HepG2 (cell line): ENCODE results near the gene RPL34. TPM values are rescaled to one million over a fixed set of nuclear protein-coding genes. Genes with fewer than 3 reads are reported as not detected.
A peak's percentile ranks its signal among the peaks of the same experiment; 100 is the strongest.

Source experiments
- FOSL1 ChIP-seq: sonication (generic); formaldehyde crosslinking; IDR thresholded peaks from 2 replicates; pipeline ENCODE4 v1.9.0; 2021; ENCODE audit warnings: missing genetic modification reagents, borderline replicate concordance
- FOXC1 ChIP-seq: sonication (generic); formaldehyde crosslinking; IDR thresholded peaks from 2 replicates; pipeline ENCODE4 v1.8.0; 2022; ENCODE audit warnings: mild to moderate bottlenecking, missing genetic modification reagents, borderline replicate concordance
- FOXK1 ChIP-seq: sonication (generic); formaldehyde crosslinking; IDR thresholded peaks from 2 replicates; pipeline ENCODE4 v1.4.0; 2020; ENCODE audit warnings: low read depth, missing genetic modification reagents, borderline replicate concordance
- IRX3 ChIP-seq: sonication (generic); formaldehyde crosslinking; IDR thresholded peaks from 2 replicates; pipeline ENCODE4 v1.8.1; 2023; ENCODE audit warnings: mild to moderate bottlenecking, low read depth, missing genetic modification reagents, borderline replicate concordance
- MED1 ChIP-seq: sonication (generic); formaldehyde crosslinking; IDR thresholded peaks from 2 replicates; pipeline ENCODE4 v1.4.0; 2020; ENCODE audit warnings: missing genetic modification reagents
- NBN ChIP-seq: fragments of 450-650 bp; conservative IDR thresholded peaks from 2 replicates; pipeline ENCODE4 v1.6.1; 2017
- NFATC3 ChIP-seq: sonication (generic); formaldehyde crosslinking; IDR thresholded peaks from 2 replicates; pipeline ENCODE4 v1.5.1; 2020; ENCODE audit warnings: mild to moderate bottlenecking, missing genetic modification reagents
- NFKB2 ChIP-seq: sonication (generic); formaldehyde crosslinking; IDR thresholded peaks from 2 replicates; pipeline ENCODE4 v1.4.0; 2020; ENCODE audit warnings: missing genetic modification reagents, borderline replicate concordance
- NPAS2 ChIP-seq: sonication (generic); formaldehyde crosslinking; IDR thresholded peaks from 2 replicates; pipeline ENCODE4 v1.8.0; 2022; ENCODE audit warnings: mild to moderate bottlenecking, missing genetic modification reagents, borderline replicate concordance
- PHB2 ChIP-seq: fragments of 450-650 bp; IDR thresholded peaks from 2 replicates; pipeline ENCODE4 v1.6.1; 2018; ENCODE audit not compliant: partially characterized antibody
- SRY ChIP-seq: sonication (generic); formaldehyde crosslinking; IDR thresholded peaks from 2 replicates; pipeline ENCODE4 v1.8.0; 2022; ENCODE audit warnings: mild to moderate bottlenecking, missing genetic modification reagents
- TAF15 ChIP-seq: fragments of 200-400 bp; formaldehyde crosslinking; IDR thresholded peaks from one replicate; pipeline ENCODE4 v1.6.1; 2018; ENCODE audit warnings: mild to moderate bottlenecking, low read depth, low read length; ENCODE audit not compliant: poor library complexity, severe bottlenecking
- ZBTB1 ChIP-seq: sonication (generic); formaldehyde crosslinking; IDR thresholded peaks from 2 replicates; pipeline ENCODE4 v1.4.0; 2020; ENCODE audit warnings: missing genetic modification reagents, borderline replicate concordance
- ZNF333 ChIP-seq: sonication (generic); formaldehyde crosslinking; IDR thresholded peaks from 2 replicates; pipeline ENCODE4 v1.4.0; 2020; ENCODE audit warnings: mild to moderate bottlenecking, missing genetic modification reagents, borderline replicate concordance
- ZNF343 ChIP-seq: sonication (generic); formaldehyde crosslinking; IDR thresholded peaks from 2 replicates; pipeline ENCODE4 v1.4.0; 2020; ENCODE audit warnings: mild to moderate bottlenecking, missing genetic modification reagents
- ZNF564 ChIP-seq: sonication (generic); formaldehyde crosslinking; IDR thresholded peaks from 2 replicates; pipeline ENCODE4 v1.8.1; 2023; ENCODE audit warnings: mild to moderate bottlenecking, missing genetic modification reagents
- ZNF598 ChIP-seq: sonication (generic); formaldehyde crosslinking; IDR thresholded peaks from 2 replicates; pipeline ENCODE4 v1.5.1; 2020; ENCODE audit warnings: mild to moderate bottlenecking, missing genetic modification reagents, borderline replicate concordance
- polyA plus RNA-seq, 8 experiments: library from polyadenylated mRNA; depleted of rRNA in 3 of 8; stranded (reverse) in 7 of 8; unstranded in 1 of 8; fragments of >200 nt; fragmentation: Illumina TruSeq in 4 of 8; extraction: Trizol in 4 of 8; gene quantifications; 2 replicates each; pipeline versions ENCODE4 v1.2.1 to v1.2.3, GENCODE V29; 2011 to 2016; ENCODE audit warnings: low read depth in 4 of 8, missing spikeins in 1 of 8, mixed read lengths in 1 of 8; ENCODE audit not compliant: insufficient read depth in 1 of 8
- total RNA-seq, 5 experiments: library from RNA; depleted of rRNA; stranded (reverse); fragments of >200 nt; fragmentation: Illumina TruSeq; extraction: Trizol; gene quantifications; 2 replicates each; pipeline ENCODE4 v1.2.3, GENCODE V29; 2016; ENCODE audit warnings: low read depth in 1 of 5
- TF ChIP-seq, protein P1 (sequence below): sonication (generic); formaldehyde crosslinking; IDR thresholded peaks from 2 replicates; pipeline ENCODE4 v1.4.0; 2020; ENCODE audit warnings: missing genetic modification reagents, mild to moderate bottlenecking, borderline replicate concordance
- TF ChIP-seq, protein P2 (sequence below): sonication (generic); formaldehyde crosslinking; IDR thresholded peaks from 2 replicates; pipeline ENCODE4 v1.8.1; 2022; ENCODE audit warnings: mild to moderate bottlenecking, missing genetic modification reagents
- TF ChIP-seq, protein P3 (sequence below): sonication (generic); formaldehyde crosslinking; IDR thresholded peaks from 2 replicates; pipeline ENCODE4 v1.4.0; 2020; ENCODE audit warnings: mild to moderate bottlenecking, missing genetic modification reagents

Gene RPL34
- total and polyA plus RNA-seq, 2 of the 13 experiments (the other 11 are each of a cell fraction or from before 2014, with no cell fraction given), result 2,235 to 3,985 TPM

DNA sequence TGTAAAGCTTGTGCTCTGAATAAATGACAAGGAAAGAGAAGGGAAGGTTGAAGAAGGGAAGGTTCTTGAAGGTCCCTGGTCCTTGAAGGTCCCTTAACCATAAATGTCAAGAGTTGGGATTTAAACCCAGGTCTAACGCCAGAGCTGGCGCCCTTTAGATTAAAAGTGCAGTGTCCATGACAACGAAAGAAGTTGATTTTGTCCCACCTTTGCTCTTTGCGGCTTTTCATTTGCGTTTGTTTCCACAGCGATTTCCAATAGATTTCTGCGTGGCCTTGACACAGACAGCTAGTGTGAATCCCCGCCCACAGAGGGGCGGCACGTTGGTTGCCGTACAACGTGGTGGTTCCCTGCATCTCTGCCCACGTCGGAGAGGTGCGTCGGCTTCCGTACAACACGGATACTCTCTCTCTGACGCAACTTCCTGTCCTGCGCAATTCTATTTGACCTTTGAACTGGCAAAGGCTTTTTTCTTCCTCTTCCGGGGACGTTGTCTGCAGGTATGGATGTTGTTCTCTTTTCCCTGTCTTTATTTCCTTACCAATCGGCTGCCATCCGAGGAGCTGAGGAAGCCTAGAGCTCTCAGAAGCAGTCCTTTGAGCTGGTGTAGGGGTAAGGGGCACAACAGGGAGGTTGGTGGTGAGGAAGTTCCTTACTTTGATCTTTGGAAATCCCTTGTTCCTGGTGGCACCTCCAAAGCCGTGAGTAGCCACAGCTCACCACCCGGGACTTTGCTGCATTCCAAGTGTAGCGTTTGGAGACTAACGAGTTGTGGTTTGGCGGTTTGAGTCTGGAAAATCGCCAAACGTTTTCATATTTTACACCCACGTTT, at the start of gene RPL34 (continued):
- no peak for TF ChIP-seq NPAS2 (CRISPR knock-in tag)
- TF ChIP-seq NFATC3 (CRISPR knock-in tag), result 0 out of 2 replicates have a peak, but pooled peaks have one; percentile 24
- TF ChIP-seq ZNF343 (CRISPR knock-in tag), result no peak
- TF ChIP-seq, protein P1, sequence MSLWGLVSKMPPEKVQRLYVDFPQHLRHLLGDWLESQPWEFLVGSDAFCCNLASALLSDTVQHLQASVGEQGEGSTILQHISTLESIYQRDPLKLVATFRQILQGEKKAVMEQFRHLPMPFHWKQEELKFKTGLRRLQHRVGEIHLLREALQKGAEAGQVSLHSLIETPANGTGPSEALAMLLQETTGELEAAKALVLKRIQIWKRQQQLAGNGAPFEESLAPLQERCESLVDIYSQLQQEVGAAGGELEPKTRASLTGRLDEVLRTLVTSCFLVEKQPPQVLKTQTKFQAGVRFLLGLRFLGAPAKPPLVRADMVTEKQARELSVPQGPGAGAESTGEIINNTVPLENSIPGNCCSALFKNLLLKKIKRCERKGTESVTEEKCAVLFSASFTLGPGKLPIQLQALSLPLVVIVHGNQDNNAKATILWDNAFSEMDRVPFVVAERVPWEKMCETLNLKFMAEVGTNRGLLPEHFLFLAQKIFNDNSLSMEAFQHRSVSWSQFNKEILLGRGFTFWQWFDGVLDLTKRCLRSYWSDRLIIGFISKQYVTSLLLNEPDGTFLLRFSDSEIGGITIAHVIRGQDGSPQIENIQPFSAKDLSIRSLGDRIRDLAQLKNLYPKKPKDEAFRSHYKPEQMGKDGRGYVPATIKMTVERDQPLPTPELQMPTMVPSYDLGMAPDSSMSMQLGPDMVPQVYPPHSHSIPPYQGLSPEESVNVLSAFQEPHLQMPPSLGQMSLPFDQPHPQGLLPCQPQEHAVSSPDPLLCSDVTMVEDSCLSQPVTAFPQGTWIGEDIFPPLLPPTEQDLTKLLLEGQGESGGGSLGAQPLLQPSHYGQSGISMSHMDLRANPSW, result peak; percentile 86; the same call in 1 of the 2 replicates
- no peak for TF ChIP-seq ZBTB1 (CRISPR knock-in tag)
- no peak for TF ChIP-seq TAF15
- TF ChIP-seq, protein P2, sequence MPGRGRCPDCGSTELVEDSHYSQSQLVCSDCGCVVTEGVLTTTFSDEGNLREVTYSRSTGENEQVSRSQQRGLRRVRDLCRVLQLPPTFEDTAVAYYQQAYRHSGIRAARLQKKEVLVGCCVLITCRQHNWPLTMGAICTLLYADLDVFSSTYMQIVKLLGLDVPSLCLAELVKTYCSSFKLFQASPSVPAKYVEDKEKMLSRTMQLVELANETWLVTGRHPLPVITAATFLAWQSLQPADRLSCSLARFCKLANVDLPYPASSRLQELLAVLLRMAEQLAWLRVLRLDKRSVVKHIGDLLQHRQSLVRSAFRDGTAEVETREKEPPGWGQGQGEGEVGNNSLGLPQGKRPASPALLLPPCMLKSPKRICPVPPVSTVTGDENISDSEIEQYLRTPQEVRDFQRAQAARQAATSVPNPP (CRISPR knock-in tag), result 0 out of 2 replicates have a peak, but pooled peaks have one; percentile 43
- no peak for TF ChIP-seq FOSL1
- no peak for TF ChIP-seq ZNF564
- TF ChIP-seq MED1 (CRISPR knock-in tag), result peak; percentile 50
- peak; percentile 72; the same call in 1 of the 2 replicates for TF ChIP-seq SRY (CRISPR knock-in tag)
- no peak for TF ChIP-seq NFKB2
- peak; percentile 91 for TF ChIP-seq FOXC1 (CRISPR knock-in tag)
- TF ChIP-seq ZNF333 (CRISPR knock-in tag), result no peak
- 0 out of 2 replicates have a peak, but pooled peaks have one; percentile 80 for TF ChIP-seq ZNF598 (CRISPR knock-in tag)
- TF ChIP-seq IRX3, result peak; percentile 75; the same call in 1 of the 2 replicates
- TF ChIP-seq PHB2, result no peak
- TF ChIP-seq, protein P3, sequence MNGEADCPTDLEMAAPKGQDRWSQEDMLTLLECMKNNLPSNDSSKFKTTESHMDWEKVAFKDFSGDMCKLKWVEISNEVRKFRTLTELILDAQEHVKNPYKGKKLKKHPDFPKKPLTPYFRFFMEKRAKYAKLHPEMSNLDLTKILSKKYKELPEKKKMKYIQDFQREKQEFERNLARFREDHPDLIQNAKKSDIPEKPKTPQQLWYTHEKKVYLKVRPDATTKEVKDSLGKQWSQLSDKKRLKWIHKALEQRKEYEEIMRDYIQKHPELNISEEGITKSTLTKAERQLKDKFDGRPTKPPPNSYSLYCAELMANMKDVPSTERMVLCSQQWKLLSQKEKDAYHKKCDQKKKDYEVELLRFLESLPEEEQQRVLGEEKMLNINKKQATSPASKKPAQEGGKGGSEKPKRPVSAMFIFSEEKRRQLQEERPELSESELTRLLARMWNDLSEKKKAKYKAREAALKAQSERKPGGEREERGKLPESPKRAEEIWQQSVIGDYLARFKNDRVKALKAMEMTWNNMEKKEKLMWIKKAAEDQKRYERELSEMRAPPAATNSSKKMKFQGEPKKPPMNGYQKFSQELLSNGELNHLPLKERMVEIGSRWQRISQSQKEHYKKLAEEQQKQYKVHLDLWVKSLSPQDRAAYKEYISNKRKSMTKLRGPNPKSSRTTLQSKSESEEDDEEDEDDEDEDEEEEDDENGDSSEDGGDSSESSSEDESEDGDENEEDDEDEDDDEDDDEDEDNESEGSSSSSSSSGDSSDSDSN, result peak; percentile 62
- TF ChIP-seq FOXK1 (CRISPR knock-in tag), result peak; percentile 90
- TF ChIP-seq NBN, result no peak
